GM19372 (cell line): ENCODE measurements around the gene PRKCA.

Experiments used
- ATAC-seq: cut with Tn5 transposase; IDR thresholded peaks from one replicate; pipeline ENCODE4 v1.9.1; 2021; ENCODE audit warnings: mild to moderate bottlenecking, low read depth, moderate library complexity; ENCODE audit not compliant: unreplicated experiment

PRKCA gene

DNA sequence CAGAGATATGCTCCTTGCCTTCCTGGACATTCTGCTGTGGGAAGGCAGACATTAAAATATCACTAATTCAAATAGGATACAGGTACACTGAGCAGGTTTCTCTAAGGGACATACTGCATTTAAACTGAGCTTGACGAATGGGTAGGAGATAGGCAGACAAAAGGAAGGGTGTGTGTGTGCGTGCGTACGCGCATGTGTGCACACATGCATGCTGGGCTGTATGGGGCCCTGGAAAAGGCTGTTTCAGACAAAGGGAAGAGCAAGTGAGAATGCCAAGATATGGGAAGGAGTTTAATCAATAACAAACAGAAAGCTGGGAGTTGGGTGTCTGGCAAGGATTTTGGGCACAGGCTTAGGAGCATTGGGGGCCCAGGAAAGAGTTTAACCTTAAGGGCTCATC, 196.2 kb downstream of the PRKCA start:
- no peak for ATAC-seq

DNA sequence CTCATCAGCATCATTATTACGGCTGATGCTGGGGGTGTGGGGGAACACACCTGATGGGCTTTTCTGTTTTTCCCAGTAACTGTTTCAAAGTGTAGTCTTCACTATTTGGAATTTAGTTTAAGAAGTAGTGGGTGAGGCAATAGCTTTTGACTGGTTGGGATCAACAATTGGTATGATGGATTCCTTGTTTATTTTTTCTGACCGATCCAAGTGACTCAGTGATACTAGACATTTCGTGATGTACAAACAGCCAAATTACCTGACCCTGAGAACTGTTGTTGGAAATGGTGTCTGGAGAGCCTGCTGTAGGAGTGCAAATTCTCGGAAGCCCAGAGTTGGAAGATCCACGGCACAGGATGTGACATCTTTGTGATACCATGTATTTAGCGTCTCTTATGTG, 204.2 kb downstream of the PRKCA start:
- no peak for ATAC-seq

DNA sequence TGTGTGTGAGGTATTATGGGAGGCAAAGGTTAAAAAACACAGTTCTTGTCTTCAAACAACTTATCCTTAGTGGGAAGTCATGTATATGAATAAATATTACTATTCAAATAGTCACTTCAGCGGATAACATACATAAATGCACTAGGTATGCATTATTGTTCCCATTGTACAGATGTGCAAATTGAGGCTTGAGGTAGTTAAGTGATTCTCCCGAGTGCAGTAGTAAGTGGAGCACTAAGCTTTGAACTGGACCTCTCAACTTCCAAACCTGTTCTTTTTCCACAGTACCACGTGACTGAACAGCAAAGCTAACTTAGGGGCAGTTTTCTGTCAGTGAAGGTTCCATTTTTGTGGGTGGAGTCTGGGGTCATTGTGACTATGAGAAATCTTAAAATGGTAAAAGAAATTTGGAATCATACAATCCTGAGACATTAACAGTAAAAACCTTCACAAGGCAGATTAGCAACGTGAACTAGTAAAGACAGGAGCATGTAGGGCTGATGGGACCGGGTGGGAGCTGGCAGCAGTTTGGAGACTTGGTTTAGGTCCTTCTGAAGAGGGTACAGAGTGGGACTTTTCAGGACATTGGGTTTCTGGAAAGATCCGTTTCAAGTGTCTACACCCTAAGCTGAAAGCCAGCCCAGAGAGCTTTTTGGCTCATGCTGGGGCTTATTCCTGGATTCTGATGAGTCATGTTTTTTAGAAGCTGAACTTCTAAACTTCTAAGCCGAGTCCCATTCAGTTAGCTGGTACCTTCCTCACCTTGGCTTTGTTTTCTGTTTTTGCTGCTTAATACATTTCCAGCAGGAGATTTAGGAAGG, 204.9 kb downstream of the PRKCA start:
- no peak for ATAC-seq

DNA sequence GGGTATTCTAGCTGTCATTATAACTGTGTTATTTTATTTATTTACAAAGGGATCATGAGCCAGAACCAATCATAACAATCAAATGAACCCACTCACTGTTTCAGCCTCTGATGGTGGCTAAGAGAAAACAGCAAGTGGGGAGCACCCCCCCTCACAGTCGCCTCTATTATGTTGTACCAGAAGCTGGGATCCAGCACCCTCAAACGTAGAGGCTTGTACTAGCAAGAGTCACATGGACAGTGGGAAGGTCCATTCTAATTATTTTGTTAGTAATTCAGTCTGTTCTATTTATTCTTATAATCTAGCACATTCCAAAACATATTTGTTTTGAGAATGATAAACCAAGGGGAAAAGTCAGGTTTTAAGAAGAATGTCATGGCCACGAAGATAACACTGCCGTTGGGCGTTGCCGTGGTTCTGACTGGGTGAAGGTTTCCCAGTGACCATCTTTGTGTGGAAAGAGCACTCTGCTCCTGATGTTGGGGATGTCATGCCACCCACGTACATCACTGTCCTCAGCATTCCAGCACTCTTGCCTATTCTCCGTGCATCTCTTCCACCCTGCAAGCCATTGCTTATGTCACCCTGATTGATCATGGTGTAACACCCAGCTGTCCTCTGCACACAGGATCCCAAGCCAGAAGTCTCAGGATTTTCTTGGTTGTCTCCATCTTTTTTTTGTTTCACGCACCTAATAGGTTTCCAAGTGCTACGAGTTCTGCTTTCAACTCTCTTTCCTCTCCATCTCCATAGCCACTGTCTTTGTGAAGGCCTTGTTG, 205.8 kb downstream of the PRKCA start:
- ATAC-seq: no peak

DNA sequence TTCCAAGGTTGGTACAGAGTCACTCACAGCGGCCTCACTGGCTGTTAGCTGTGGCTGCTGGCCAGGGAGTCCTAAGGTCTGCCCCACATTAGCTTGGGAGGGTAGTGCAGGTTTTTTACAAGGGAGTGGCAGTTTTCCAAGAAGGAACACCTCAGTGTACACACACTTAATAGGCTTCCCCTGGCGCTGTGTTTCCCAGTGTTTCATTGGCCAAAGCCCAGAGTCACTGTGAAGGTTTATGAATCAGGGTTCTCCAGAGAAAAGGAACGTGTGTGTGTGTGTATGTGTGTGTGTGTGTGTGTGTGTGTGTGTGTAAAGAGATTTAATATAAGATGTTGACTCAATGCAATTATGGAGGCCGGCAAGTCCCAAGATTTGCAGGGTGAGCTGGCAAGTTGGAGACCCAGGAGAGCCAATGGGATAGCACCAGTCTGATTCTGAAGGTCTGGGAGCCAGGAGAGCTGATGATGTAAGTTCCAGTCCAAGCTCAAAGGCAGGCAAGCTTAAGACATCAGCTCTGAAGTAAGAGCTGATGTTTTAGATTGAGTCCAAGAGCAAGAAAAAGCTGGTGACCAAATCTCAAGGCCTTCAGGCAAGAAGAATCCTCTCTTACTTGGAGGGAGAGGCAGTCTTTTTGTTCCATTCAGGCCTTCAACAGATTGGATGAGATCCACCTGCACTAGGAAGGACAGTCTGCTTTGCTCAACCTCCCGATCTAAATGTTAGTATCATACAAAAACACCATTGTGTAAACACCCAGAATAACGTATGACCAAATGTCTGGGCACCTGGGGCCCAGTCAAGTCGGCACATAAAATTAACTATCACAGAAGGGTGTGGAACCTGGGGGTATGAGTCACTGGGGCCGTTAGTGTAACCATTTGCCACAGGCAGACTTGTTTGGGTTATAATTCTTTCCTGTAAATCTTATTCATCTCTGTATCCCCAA, 206.8 kb downstream of the PRKCA start:
- ATAC-seq: no peak

DNA sequence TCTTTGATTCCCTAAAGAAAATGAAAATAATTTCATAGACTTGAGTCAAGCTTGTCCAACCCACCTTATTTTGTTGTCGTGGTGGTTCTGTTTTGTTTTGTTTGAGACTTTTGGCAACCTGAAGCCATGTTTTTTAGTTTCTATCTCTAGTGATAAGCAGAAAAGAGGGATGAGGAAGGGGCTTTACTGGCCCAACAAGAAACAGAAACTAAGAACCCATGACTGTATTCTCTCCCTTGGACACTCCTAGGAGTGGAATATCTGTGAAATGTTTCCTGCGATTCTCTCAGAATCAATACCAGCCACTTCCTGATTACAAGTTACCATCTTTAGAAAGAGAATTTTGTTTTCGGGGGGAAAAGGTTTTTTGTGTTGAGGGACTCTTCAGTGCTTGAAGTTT, 207.5 kb downstream of the PRKCA start:
- ATAC-seq: no peak

DNA sequence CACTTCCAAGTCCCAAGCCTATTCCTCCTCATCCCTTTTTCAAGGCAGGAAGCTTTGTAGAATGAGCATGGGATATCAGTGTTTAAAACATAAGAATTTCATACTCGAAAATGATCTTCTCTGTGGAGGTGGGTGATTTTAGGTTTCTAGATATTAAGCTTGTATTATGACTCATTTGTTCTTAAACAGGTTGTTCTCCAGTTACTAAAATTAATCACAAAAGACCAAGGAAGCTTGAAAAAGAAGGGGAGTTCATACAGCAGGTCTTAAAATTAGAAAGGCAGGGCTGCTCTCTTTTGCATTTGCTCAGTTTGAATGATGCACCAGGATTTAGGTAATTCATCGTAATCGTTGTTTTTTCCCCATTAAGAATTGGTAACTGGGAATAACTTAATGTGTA, 208.7 kb downstream of the PRKCA start:
- no peak for ATAC-seq

DNA sequence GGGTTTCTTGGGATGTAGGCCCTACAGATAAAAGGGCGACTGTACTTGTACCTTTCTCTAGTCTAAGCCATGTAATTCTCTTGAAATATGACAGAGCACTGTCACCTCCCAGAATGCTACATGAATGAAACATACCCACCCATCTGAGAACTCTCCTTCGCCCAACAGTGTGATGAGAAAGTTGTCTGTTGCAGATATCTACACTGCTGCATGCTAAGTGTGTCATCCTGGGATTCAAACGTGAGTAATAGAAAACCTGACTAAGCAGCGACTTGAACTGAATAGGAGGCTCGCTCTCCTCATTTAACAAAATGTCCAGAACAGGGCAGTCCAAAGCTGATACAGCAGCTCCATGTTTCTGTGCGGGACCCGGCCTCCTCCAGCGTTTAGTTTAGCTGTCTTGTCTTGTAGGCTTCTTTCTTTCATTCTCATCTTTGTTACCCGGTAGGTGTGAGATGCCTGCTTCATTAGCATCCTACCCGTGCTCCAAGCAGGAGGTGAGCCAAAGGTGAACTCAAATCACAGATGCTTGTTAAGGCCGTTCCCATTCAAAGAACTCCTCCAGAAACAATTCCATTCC, 211.9 kb downstream of the PRKCA start:
- ATAC-seq: no peak

DNA sequence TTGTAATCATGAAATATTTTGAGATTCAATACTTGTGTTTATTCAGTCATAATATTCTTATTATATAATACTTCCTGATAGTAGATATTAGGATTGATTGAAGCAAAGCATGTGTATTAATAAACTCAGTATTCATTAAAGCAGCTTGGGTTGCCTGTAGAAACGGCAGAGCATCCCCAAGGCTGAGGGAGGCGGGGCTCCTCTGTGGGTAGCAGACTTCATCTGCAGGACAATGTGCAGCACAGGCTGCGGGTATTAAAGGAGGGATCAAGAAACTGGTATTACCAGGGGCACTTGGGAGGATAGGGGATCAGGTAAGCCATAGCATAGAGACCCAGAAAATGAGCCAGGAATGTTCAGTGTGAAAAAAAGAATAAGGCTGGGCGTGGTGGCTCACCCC, 213.6 kb downstream of the PRKCA start:
- no peak for ATAC-seq

DNA sequence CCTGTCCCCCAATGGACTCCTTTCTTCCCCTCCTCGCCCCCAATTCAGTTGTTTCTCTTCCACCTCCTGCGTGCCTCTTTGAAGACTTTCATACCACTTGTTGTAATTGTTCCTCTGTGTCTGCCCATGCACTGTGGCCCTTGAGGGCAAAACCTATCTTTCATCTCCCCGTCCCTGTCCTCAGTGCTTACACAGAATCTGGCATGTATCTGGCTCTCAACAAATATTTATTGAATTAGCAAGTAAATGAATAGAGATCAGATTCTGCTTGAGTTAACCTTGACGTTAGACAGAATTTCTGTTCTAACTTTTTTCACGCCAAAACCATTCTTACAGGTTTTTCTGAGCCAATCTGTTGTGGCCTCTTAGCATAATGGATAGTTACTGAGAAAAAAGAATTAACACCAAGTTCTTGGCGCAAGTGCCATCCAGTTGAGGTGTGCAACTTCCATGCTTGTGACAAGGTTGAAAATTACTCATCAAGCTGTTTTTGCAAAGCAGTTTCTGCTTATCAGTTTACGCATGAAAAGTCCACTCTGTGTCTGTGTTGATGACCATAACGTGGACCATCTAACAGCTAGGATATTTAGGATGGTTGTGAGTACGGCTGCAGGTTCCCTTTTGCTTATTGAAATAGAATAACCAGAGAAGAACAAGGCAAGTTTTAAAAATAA, 215.1 kb downstream of the PRKCA start:
- no peak for ATAC-seq

DNA sequence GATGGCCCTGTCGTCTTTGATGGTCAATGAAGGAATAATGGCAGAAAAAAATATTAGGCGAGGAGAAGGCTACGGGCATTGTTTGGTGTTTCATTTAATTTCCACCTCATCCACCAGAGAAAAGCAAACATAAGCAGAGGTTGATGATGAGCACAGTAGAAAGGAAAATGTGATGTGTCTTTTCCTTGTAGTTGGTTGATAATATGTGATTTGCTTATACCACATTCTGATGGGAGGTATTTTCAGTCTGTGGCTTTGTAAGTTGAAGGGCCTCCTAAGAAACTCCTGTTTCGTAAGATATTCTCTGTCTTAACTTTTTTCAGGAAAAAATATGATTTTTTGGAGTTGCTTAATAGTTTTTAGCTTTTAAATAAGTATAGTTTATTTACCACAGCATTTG, 215.7 kb downstream of the PRKCA start:
- no peak for ATAC-seq

DNA sequence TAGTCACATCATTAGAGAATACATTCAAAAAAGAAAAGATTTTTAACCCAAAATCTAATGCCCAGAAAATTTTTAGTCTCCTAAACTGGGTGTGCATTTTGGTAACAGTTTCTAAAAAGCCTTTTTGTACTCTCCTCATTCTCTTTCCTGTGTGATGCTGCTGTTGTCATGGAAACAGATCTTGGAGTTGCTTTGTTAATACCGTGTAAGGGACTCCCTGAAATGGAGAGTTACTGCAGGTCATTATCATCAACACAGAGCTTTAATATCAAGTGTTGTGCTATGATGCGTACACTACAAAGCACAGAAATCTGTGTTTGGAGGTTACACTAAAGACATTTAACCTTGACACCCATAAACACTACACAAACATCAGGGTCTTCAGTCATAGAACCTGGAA, 216.3 kb downstream of the PRKCA start:
- no peak for ATAC-seq

DNA sequence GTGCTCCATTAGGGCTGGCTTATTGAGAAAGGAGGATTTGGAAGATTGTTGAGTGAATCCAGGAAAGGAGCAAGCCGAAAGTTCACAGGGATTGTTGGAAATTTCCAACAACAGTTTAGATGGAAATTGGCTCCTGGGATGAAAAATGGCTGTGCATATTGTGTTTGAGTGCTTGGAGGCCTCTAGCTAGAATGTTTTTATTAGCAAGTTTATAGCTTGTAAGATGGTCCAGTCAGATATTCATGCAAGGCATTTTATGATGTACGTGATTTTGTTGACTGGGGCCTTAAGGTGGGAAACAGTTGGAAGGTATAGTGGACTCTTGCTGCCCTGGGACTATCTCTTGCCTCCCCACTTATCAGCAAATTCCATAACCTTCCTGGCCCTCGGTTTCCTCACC, 216.7 kb downstream of the PRKCA start:
- no peak for ATAC-seq

DNA sequence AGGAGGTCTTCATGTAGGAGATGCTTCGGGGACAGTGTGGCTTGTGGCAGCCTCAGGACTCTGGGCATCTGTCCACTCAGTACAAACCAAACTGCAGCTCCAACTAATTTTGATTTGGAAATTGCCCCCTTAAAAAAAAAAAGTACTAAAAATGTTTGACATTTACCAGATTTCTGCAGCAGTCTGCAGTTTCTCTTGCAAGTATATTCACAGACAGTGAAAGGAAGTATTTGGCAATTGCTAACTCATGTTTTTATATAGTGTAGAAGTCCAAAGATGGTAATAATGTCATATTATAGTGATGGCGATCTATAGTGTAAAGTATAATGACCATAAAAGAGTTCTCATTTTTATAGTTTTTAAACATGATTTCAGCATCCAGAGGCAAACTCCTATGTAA, 218.6 kb downstream of the PRKCA start:
- no peak for ATAC-seq

DNA sequence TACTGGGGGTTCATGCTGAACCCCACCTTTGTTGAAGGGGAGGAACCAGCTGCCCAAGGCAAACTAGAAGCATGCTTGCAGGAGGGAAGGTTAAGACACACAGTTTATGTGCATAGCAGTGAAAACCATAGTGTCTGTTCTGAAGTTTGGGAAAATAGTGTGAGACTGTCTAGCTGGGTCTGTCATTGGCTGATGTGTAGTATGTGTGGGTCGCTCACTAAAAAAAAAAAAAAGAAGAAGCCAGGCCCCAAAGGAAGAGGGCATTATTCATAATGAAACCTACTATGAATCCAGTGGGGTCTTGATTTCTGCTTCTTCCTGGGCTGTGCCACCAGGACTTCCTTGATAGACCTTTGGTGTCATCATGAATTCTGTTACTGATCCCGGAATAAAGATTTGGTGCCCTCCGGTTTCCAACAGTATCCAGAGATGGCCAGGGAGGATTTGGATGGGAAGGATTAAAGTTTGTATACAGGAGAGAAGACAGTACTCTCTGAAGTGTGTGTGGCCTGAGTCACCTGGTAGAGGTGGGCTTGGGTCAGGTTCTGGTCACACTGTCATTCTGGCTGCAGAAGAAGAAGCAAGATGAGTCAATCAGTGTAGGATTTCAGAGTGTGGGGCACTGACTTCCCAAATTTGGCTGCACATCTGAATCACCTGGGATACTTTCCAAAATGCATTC, 220.3 kb downstream of the PRKCA start:
- no peak for ATAC-seq

DNA sequence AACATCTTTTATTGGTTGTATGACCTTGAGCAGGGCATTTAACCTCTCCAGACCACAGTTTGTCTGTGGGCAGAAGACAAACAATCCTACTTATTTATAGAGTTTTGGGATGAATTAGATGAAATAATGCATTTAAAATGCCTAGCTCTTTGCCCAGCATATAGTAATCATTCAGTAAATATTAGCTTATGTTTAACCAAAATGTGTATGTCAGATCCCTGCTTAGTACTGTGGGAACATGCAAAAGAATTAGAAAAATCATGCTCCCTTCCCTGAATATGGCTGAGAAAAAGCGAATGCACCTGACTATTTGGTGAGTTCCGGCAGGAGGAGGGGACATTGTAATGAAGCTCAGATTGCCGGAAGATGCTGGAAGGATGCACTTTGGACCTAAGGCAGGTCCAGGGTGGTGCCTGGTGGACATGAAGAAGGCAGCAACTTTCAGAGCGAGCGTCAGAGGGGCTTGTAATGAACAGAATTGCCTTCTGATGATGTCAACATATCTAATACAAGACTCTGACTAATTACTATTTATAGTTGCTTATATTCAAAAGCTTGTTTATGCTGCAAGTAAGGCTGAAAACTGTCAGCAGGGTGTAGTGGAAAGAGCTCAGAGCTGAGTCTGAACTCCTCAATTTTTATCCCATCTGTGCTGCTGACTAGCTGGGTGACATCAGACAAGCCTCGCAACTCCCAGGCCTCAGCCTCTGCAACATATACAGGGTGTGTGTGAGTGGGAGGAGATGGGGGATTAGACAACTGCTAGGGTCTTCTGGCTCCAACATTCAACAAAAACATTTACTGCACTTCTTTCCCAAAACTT, 221.2 kb downstream of the PRKCA start:
- no peak for ATAC-seq

DNA sequence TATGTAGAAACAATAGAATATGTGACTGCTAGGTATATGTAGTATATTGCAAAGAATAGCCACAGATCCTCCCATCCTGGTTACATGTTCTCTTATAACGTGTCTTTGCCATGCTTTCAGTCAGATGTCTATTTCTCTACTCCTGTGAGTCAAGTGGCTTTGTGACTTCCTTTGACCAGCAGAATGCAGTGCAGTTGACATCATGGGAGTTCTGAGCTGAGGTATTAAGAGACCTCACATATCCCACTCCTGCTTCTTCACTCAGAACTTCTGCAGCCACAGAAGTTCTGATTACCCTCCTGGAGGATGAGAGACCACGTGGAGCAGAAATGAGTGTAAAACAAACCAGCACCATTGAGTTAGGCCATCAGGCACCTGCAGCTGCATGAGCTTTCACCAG, 222.5 kb downstream of the PRKCA start:
- ATAC-seq: no peak

DNA sequence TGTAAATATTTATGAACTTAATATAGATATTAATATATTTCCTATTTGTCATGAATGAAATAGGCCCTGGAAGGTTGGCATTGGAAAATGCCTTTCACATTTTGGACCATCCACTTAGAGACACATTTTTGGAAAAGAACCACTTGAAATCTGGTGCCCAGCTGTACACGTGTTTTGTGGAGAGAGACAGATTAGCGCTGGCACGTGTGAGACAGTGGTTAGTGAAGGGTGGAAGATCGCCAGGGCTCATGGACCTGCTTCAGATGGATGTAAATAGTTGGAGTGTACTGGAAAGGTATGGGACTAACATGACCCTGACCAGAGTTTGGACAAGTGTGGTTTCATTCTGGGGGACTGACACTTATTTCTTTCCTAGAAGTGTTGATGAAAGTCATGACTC, 222.9 kb downstream of the PRKCA start:
- no peak for ATAC-seq

DNA sequence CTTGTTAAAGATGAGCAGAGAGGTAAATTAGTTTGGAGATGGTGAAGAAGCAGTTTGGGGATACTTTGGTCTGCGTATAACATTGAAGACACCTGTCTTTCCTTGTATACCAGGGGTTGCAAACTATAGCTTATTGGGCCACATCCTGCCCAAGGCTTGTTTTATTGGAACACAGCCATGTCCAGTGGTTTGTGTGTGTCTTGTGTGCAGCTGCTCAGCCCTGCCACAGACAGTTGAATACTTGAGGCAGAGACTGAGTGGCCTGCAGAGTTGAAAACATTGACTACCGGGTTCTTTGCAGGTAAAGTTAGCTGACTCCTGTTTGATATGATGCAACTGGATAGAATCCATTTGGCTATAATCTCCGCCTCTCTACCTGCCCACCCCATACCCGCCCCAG, 224.4 kb downstream of the PRKCA start:
- ATAC-seq: no peak
